Measurements from ENCODE around the gene PHF21A. TPM values are rescaled to one million over a fixed set of nuclear protein-coding genes. Genes with fewer than 3 reads are reported as not detected.

The PHF21A gene
- total and polyA plus RNA-seq, 2 of the 13 experiments (the other 11 are each of a cell fraction or from before 2014, with no cell fraction given), result 4.1 to 34.6 TPM

DNA sequence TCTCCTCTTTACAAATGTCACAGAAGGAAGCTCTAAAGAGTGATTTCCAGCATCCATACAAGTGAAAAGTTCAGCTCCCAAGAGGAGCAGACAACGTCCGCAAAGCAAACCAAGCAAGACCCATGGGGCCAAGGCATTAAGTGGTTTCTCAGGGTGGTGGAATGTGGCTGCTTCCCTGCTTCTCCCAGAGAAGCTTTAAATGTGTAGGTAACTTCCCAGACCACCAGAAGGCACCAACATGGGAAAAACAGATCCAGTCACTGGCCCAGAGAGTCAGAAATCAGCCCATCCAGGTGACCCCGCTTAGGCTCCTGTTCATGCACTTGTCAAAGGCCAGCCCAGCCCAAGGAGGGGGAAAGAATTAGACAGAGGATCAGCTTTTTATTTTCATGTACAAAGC lies 13.3 kb upstream of the PHF21A start:
- DNase-seq (ENCODE audit: low spot score) (no peak), FAIRE-seq (no peak), ATAC-seq (no peak; the same call in 1 of the 3 replicates)
- Histone ChIP-seq H3K27ac (ENCODE audit: extremely low read length, insufficient read depth, low read length) (no peak overlapping the region), H3K9me3 (ENCODE audit: low read length) (no peaks in the 10 kb centered on the region), H3K79me2 (ENCODE audit: insufficient read depth, low read length) (no peaks in the 10 kb centered on the region), H3K4me2 (ENCODE audit: low read depth, low read length) (no peak overlapping the region), H2AFZ (ENCODE audit: low read length) (no peak overlapping the region), H3K27me3 (ENCODE audit: control insufficient read depth in 1 of 2, insufficient read depth in 2 of 2, low read length in 2 of 2) (peaks cover 0 to 20% of the 10 kb centered on the region in 2 experiments; a peak in 3 of 5 replicates), H4K20me1 (ENCODE audit: insufficient read depth, low read length) (no peaks in the 10 kb centered on the region), H3K36me3 (replicated peaks in 1 of 2; ENCODE audit: control insufficient read depth in 1 of 2, insufficient read depth in 2 of 2, low read length in 2 of 2) (no peaks in the 10 kb centered on the region), H3K4me3 (replicated peaks in 1 of 3; ENCODE audit: insufficient read depth in 1 of 3, low read depth in 2 of 3, low read length in 3 of 3) (no peak overlapping the region), H3K4me1 (ENCODE audit: insufficient read depth, low read length) (no peaks in the 10 kb centered on the region), H3K9ac (ENCODE audit: insufficient read depth, low read depth, low read length) (no peak overlapping the region)
- in situ Hi-C loops (cut with HindIII; ENCODE audit: extremely low pct_ligation_motif_present, low pct_unique_long_range_greater_than_20kb), result no loop called here
- no TSS peak for BruUV-seq (replicated peaks)
- CTCF ChIA-PET (ENCODE audit: low intra/inter-chr PET ratio, low total read pairs), result no interaction called here
- TF ChIP-seq ARHGAP35 (CRISPR knock-in tag; IDR thresholded peaks at IDR 0.05; ENCODE audit: borderline replicate concordance) (no peak), ZNF598 (CRISPR knock-in tag; IDR thresholded peaks at IDR 0.05; ENCODE audit: borderline replicate concordance) (no peak), RXRA (CRISPR knock-in tag; IDR thresholded peaks at IDR 0.05) (no peak), KAT8 (CRISPR knock-in tag; IDR thresholded peaks at IDR 0.05) (no peak), ZNF512B (CRISPR knock-in tag; IDR thresholded peaks at IDR 0.05; ENCODE audit: borderline replicate concordance) (no peak), ZNF318 (CRISPR knock-in tag; IDR thresholded peaks at IDR 0.05) (no peak)
- TF ChIP-seq, protein P1, sequence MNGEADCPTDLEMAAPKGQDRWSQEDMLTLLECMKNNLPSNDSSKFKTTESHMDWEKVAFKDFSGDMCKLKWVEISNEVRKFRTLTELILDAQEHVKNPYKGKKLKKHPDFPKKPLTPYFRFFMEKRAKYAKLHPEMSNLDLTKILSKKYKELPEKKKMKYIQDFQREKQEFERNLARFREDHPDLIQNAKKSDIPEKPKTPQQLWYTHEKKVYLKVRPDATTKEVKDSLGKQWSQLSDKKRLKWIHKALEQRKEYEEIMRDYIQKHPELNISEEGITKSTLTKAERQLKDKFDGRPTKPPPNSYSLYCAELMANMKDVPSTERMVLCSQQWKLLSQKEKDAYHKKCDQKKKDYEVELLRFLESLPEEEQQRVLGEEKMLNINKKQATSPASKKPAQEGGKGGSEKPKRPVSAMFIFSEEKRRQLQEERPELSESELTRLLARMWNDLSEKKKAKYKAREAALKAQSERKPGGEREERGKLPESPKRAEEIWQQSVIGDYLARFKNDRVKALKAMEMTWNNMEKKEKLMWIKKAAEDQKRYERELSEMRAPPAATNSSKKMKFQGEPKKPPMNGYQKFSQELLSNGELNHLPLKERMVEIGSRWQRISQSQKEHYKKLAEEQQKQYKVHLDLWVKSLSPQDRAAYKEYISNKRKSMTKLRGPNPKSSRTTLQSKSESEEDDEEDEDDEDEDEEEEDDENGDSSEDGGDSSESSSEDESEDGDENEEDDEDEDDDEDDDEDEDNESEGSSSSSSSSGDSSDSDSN (CRISPR knock-in tag; IDR thresholded peaks at IDR 0.05), result no peak
- WGBS (ENCODE audit: low lambda C conversion rate), result 84% methylated on average over 2 of the region's 3 CpGs
- intact Hi-C loops (cut with micrococcal nuclease; ENCODE audit: unreplicated experiment), result no loop called here
- POLR2A ChIA-PET, result no interaction called here
